ENCODE data around the gene STRN3. TPM values are rescaled to one million over a fixed set of nuclear protein-coding genes. Genes with fewer than 3 reads are reported as not detected.
"Not testable (repeated sequence)": the region's sequence is repeated elsewhere in the genome, so short reads cannot be mapped to it uniquely, and the experiment has no call there.

STRN3 gene
- total and polyA plus RNA-seq, 7 donors: 28.2 to 154 (median 80.2) TPM

GRCh38 chr14:30966415-30967363, 59.5 kb downstream of the STRN3 start:
- Histone ChIP-seq H3K9me3 (peaks cover 9% of the 10 kb centered on the region), H3K36me3 (ENCODE audit: insufficient read depth in 1 of 2, low read depth in 1 of 2) (peaks cover 0 to 11% of the 10 kb centered on the region in 2 donors), H3K4me1 (peaks cover 8% of the 10 kb centered on the region), H3K4me3 (no peak overlapping the region), H3K27me3 (ENCODE audit: insufficient read depth in 3 of 3, low read length in 2 of 3) (no peaks in the 10 kb centered on the region), H3K27ac (no peak overlapping the region)
- DNase-seq (no peak), ATAC-seq (peak in 2 of 4 donors; percentile 18 to 28)
- TF ChIP-seq, protein P1, sequence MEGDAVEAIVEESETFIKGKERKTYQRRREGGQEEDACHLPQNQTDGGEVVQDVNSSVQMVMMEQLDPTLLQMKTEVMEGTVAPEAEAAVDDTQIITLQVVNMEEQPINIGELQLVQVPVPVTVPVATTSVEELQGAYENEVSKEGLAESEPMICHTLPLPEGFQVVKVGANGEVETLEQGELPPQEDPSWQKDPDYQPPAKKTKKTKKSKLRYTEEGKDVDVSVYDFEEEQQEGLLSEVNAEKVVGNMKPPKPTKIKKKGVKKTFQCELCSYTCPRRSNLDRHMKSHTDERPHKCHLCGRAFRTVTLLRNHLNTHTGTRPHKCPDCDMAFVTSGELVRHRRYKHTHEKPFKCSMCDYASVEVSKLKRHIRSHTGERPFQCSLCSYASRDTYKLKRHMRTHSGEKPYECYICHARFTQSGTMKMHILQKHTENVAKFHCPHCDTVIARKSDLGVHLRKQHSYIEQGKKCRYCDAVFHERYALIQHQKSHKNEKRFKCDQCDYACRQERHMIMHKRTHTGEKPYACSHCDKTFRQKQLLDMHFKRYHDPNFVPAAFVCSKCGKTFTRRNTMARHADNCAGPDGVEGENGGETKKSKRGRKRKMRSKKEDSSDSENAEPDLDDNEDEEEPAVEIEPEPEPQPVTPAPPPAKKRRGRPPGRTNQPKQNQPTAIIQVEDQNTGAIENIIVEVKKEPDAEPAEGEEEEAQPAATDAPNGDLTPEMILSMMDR (IDR thresholded peaks at IDR 0.05): no peak
- intact Hi-C loops (cut with DNase I): no loop called here
- 96 to 99% (median 97%) methylated on average over 15 of the region's 15 CpGs for WGBS, 3 donors

- H3K9me3 ChIP-seq; H3K27ac ChIP-seq; ATAC-seq; DNase-seq; intact Hi-C loops (cut with DNase I); H3K4me1 ChIP-seq; H3K4me3 ChIP-seq; H3K27me3 ChIP-seq (ENCODE audit: insufficient read depth in 3 of 3, low read length in 2 of 3): not testable (repeated sequence)
- H3K36me3 ChIP-seq (ENCODE audit: insufficient read depth in 1 of 2, low read depth in 1 of 2): peaks cover 0 to 15% of the 10 kb centered on the region in 2 donors
- WGBS, 3 donors: 91 to 98% (median 97%) methylated on average over 8 of the region's 8 CpGs
Observed at GRCh38 chr14:30965861-30966260, 60.3 kb downstream of the STRN3 start.

GRCh38 chr14:30962537-30962936, 63.6 kb downstream of the STRN3 start:
- DNase-seq; H3K4me3 ChIP-seq; intact Hi-C loops (cut with DNase I); H3K27me3 ChIP-seq (ENCODE audit: insufficient read depth in 3 of 3, low read length in 2 of 3); H3K27ac ChIP-seq; ATAC-seq; H3K9me3 ChIP-seq: not testable (repeated sequence)
- 73 to 94% (median 93%) methylated on average over 2 of the region's 2 CpGs for WGBS, 3 donors
- peaks cover 14% of the 10 kb centered on the region for H3K4me1 ChIP-seq
- peaks cover 0 to 15% of the 10 kb centered on the region in 2 donors for H3K36me3 ChIP-seq (ENCODE audit: insufficient read depth in 1 of 2, low read depth in 1 of 2)

DNA sequence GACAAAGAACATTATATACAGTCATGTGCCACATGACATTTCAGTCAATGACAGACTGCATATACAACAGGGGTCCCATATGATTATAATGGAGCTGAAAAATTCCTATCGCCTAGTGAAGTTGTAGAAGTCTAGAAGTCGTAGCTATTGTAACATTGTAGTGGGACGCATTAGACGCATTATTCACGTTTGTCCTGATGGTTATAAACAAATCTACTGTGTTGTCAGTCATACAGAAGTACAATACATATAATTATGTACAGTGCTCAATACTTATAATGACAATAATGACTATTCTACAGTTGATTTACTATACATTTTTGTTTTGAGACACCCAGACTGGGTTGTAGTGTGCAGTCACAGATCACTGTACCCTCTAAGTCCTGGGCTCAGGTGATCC, 64.8 kb downstream of the STRN3 start:
- ATAC-seq (no peak), DNase-seq (no peak)
- Histone ChIP-seq H3K4me1 (peaks cover 14% of the 10 kb centered on the region), H3K9me3 (peaks cover 7% of the 10 kb centered on the region), H3K27ac (no peak overlapping the region), H3K36me3 (ENCODE audit: insufficient read depth in 1 of 2, low read depth in 1 of 2) (peaks cover 0 to 15% of the 10 kb centered on the region in 2 donors), H3K4me3 (no peak overlapping the region), H3K27me3 (ENCODE audit: insufficient read depth in 3 of 3, low read length in 2 of 3) (no peaks in the 10 kb centered on the region)
- TF ChIP-seq, protein P1 (IDR thresholded peaks at IDR 0.05): no peak
- WGBS, 3 donors: 94 to 98% (median 94%) methylated on average over 5 of the region's 5 CpGs
- intact Hi-C loops (cut with DNase I): no loop called here

- peaks cover 14% of the 10 kb centered on the region for H3K4me1 ChIP-seq
- H3K36me3 ChIP-seq (ENCODE audit: insufficient read depth in 1 of 2, low read depth in 1 of 2): peaks cover 0 to 24% of the 10 kb centered on the region in 2 donors
- no peak for ATAC-seq
- H3K27me3 ChIP-seq (ENCODE audit: insufficient read depth in 3 of 3, low read length in 2 of 3): no peaks in the 10 kb centered on the region
- 94 to 98% (median 94%) methylated on average over 3 of the region's 3 CpGs for WGBS, 3 donors
- H3K9me3 ChIP-seq: no peaks in the 10 kb centered on the region
- DNase-seq: no peak
- intact Hi-C loops (cut with DNase I): no loop called here
- TF ChIP-seq, protein P1 (IDR thresholded peaks at IDR 0.05): no peak
- no peak overlapping the region for H3K27ac ChIP-seq
- H3K4me3 ChIP-seq: no peak overlapping the region
Observed at GRCh38 chr14:30960216-30960615, 66.0 kb downstream of the STRN3 start.
